Measurements from ENCODE around the gene GRK4. TPM values are rescaled to one million over a fixed set of nuclear protein-coding genes. Genes with fewer than 3 reads are reported as not detected.

The GRK4 gene
- total RNA-seq, 1 experiment from 2014 or later, result 4.2 TPM

DNA sequence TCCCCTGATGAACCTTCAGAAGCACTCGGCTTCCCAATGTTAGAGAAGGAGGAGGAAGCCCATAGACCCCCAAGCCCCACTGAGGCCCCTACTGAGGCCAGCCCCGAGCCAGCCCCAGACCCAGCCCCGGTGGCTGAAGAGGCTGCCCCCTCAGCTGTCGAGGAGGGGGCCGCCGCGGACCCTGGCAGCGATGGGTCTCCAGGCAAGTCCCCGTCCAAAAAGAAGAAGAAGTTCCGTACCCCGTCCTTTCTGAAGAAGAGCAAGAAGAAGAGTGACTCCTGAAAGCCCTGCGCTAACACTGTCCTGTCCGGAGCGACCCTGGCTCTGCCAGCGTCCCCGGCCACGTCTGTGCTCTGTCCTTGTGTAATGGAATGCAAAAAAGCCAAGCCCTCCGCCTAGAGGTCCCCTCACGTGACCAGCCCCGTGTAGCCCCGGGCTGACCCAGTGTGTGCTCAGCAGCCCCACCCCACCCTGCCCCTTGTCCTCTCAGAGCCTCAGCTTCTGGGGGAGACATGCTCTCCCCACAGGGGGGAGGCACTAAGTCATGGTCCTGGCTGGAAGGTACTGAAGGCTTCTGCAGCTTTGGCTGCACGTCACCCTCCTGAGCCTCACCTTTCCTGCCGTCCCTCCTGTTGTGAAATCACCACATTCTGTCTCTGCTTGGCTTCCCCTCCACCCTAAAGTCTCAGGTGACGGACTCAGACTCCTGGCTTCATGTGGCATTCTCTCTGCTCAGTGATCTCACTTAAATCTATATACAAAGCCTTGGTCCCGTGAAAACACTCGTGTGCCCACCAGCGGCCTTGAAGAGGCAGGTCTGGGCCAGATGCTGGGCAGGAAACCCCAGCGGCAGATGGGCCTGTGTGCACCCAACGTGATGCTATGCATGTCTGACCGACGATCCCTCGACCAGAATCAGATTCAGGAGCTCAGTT, 34.9 kb upstream of the GRK4 start:
- ChIA-PET CTCF (no interaction called here), RAD21 (ENCODE audit: low non-redundant PET in 1 of 2, low total read pairs in 2 of 2, uncharacterized antibody in 2 of 2, unreplicated experiment in 2 of 2) (no interaction called here), POLR2A (no interaction called here)
- Histone ChIP-seq H3K9ac (ENCODE audit: low read length) (no peak overlapping the region), H3K79me2 (ENCODE audit: insufficient read depth, low read length) (peaks cover 16% of the 10 kb centered on the region), H3K4me1 (ENCODE audit: control insufficient read depth in 1 of 2, insufficient read depth in 2 of 2, low read length in 2 of 2) (peaks cover 0 to 10% of the 10 kb centered on the region in 2 experiments; a peak in 3 of 4 replicates), H3K9me3 (ENCODE audit: control insufficient read depth in 1 of 2, insufficient read depth in 1 of 2, low read depth in 1 of 2, low read length in 2 of 2) (no peaks in the 10 kb centered on the region), H3K36me3 (ENCODE audit: control insufficient read depth in 1 of 2, insufficient read depth in 2 of 2, low read length in 2 of 2) (peaks cover 4 to 31% of the 10 kb centered on the region in 2 experiments; a peak in 2 of 4 replicates), H3K4me2 (ENCODE audit: low read length) (no peak overlapping the region), H3K27ac (ENCODE audit: low read depth, low read length) (no peak overlapping the region), H2AFZ (ENCODE audit: low read depth, low read length, poor library complexity, severe bottlenecking) (no peak overlapping the region), H3K27me3 (ENCODE audit: insufficient read depth, low read length) (no peaks in the 10 kb centered on the region), H4K20me1 (ENCODE audit: insufficient read depth) (no peaks in the 10 kb centered on the region), H3K4me3 (replicated peaks in 1 of 2; ENCODE audit: low read depth in 1 of 2, low read length in 2 of 2) (no peak overlapping the region), H3K9me2 (ENCODE audit: insufficient read depth) (no peaks in the 10 kb centered on the region)
- no peak for ATAC-seq
- no peak for TF ChIP-seq EZH2phosphoT487 (IDR thresholded peaks at IDR 0.05; ENCODE audit: borderline replicate concordance)
- no peak for TF ChIP-seq EZH2 (IDR thresholded peaks at IDR 0.05)
- TF ChIP-seq, protein P1, sequence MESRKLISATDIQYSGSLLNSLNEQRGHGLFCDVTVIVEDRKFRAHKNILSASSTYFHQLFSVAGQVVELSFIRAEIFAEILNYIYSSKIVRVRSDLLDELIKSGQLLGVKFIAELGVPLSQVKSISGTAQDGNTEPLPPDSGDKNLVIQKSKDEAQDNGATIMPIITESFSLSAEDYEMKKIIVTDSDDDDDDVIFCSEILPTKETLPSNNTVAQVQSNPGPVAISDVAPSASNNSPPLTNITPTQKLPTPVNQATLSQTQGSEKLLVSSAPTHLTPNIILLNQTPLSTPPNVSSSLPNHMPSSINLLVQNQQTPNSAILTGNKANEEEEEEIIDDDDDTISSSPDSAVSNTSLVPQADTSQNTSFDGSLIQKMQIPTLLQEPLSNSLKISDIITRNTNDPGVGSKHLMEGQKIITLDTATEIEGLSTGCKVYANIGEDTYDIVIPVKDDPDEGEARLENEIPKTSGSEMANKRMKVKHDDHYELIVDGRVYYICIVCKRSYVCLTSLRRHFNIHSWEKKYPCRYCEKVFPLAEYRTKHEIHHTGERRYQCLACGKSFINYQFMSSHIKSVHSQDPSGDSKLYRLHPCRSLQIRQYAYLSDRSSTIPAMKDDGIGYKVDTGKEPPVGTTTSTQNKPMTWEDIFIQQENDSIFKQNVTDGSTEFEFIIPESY (IDR thresholded peaks at IDR 0.05; ENCODE audit: extremely low read depth, insufficient replicate concordance, low read length), result no peak
- no peak for TF ChIP-seq JUND (IDR thresholded peaks at IDR 0.05)
- no peak for TF ChIP-seq YY1 (IDR thresholded peaks at IDR 0.05; ENCODE audit: extremely low read depth, insufficient replicate concordance, low read depth, low read length)
- no peak for TF ChIP-seq TCF7L2 (IDR thresholded peaks at IDR 0.05; ENCODE audit: borderline replicate concordance, extremely low read depth, insufficient read depth, insufficient read length)
- TF ChIP-seq ELF1 (IDR thresholded peaks at IDR 0.05; ENCODE audit: borderline replicate concordance, low read depth), result no peak
- TF ChIP-seq SP1 (IDR thresholded peaks at IDR 0.05; ENCODE audit: low read depth), result no peak
- TF ChIP-seq, protein P2, sequence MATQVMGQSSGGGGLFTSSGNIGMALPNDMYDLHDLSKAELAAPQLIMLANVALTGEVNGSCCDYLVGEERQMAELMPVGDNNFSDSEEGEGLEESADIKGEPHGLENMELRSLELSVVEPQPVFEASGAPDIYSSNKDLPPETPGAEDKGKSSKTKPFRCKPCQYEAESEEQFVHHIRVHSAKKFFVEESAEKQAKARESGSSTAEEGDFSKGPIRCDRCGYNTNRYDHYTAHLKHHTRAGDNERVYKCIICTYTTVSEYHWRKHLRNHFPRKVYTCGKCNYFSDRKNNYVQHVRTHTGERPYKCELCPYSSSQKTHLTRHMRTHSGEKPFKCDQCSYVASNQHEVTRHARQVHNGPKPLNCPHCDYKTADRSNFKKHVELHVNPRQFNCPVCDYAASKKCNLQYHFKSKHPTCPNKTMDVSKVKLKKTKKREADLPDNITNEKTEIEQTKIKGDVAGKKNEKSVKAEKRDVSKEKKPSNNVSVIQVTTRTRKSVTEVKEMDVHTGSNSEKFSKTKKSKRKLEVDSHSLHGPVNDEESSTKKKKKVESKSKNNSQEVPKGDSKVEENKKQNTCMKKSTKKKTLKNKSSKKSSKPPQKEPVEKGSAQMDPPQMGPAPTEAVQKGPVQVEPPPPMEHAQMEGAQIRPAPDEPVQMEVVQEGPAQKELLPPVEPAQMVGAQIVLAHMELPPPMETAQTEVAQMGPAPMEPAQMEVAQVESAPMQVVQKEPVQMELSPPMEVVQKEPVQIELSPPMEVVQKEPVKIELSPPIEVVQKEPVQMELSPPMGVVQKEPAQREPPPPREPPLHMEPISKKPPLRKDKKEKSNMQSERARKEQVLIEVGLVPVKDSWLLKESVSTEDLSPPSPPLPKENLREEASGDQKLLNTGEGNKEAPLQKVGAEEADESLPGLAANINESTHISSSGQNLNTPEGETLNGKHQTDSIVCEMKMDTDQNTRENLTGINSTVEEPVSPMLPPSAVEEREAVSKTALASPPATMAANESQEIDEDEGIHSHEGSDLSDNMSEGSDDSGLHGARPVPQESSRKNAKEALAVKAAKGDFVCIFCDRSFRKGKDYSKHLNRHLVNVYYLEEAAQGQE (IDR thresholded peaks at IDR 0.05; ENCODE audit: low read depth), result no peak
- no peak for TF ChIP-seq FOSL1 (IDR thresholded peaks at IDR 0.05; ENCODE audit: low read depth)
- TF ChIP-seq RAD21 (IDR thresholded peaks at IDR 0.05; ENCODE audit: low read depth), result no peak
- TF ChIP-seq, protein P3, sequence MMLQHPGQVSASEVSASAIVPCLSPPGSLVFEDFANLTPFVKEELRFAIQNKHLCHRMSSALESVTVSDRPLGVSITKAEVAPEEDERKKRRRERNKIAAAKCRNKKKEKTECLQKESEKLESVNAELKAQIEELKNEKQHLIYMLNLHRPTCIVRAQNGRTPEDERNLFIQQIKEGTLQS (IDR thresholded peaks at IDR 0.05), result no peak
- TF ChIP-seq, protein P4, sequence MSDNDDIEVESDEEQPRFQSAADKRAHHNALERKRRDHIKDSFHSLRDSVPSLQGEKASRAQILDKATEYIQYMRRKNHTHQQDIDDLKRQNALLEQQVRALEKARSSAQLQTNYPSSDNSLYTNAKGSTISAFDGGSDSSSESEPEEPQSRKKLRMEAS (IDR thresholded peaks at IDR 0.05), result no peak
- TF ChIP-seq, protein P5, sequence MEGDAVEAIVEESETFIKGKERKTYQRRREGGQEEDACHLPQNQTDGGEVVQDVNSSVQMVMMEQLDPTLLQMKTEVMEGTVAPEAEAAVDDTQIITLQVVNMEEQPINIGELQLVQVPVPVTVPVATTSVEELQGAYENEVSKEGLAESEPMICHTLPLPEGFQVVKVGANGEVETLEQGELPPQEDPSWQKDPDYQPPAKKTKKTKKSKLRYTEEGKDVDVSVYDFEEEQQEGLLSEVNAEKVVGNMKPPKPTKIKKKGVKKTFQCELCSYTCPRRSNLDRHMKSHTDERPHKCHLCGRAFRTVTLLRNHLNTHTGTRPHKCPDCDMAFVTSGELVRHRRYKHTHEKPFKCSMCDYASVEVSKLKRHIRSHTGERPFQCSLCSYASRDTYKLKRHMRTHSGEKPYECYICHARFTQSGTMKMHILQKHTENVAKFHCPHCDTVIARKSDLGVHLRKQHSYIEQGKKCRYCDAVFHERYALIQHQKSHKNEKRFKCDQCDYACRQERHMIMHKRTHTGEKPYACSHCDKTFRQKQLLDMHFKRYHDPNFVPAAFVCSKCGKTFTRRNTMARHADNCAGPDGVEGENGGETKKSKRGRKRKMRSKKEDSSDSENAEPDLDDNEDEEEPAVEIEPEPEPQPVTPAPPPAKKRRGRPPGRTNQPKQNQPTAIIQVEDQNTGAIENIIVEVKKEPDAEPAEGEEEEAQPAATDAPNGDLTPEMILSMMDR (IDR thresholded peaks at IDR 0.05 in 2 of 3, conservative IDR thresholded peaks at IDR 0.05 in 1 of 3; ENCODE audit: borderline replicate concordance in 1 of 3, insufficient read depth in 1 of 3, low read depth in 2 of 3, low read length in 2 of 3), result no peak
- TSS peak; percentile 4 for BruUV-seq (replicated peaks)
- no peak for DNase-seq (ENCODE audit: low read depth, low spot score)
- intact Hi-C loops (cut with micrococcal nuclease), result no loop called here
